ENCODE measurements around the gene NDUFAF3. TPM values are rescaled to one million over a fixed set of nuclear protein-coding genes. Genes with fewer than 3 reads are reported as not detected.

NDUFAF3 gene
- total RNA-seq, 1 experiment from 2014 or later = 36.8 TPM

- peaks cover 33% of the 10 kb centered on the region for H3K36me3 Mint-ChIP-seq
- ChIA-PET POLR2A (interaction anchor here (1.6 to 3.6 kb wide), 4 partner anchors 11 to 75 kb away, joined by 3 to 40 read pairs (median 8); partner anchors contain the start of genes IMPDH2, P4HTM and WDR6), CTCF (interaction anchor here (2.3 to 8.2 kb wide), 2 partner anchors 12 to 30 kb away, joined by 21 to 101 read pairs; partner anchors contain the start of genes P4HTM and WDR6)
- H3K27me3 Mint-ChIP-seq (ENCODE audit: low read depth) = no peaks in the 10 kb centered on the region
- no peaks in the 10 kb centered on the region for H3K9me3 Mint-ChIP-seq
- H3K4me3 Mint-ChIP-seq = peak overlapping the region; percentile 92
- peak overlapping the region; percentile 92 for H3K27ac Mint-ChIP-seq
- TF ChIP-seq HMGXB4 (CRISPR knock-in tag; IDR thresholded peaks at IDR 0.05) = no peak
- TF ChIP-seq NR1H2 (CRISPR knock-in tag; IDR thresholded peaks at IDR 0.05) = no peak
- TF ChIP-seq CBFB (CRISPR knock-in tag; IDR thresholded peaks at IDR 0.05; ENCODE audit: low read depth) = no peak
- TF ChIP-seq ETV6 (CRISPR knock-in tag; IDR thresholded peaks at IDR 0.05) = peak; percentile 14; the same call in 1 of the 2 replicates
- TF ChIP-seq ZNF512 (CRISPR knock-in tag; IDR thresholded peaks at IDR 0.05; ENCODE audit: borderline replicate concordance) = no peak
- TF ChIP-seq MYBL2 (CRISPR knock-in tag; IDR thresholded peaks at IDR 0.05) = peak; percentile 13; the same call in 1 of the 2 replicates
- TF ChIP-seq GABPB1 (CRISPR knock-in tag; IDR thresholded peaks at IDR 0.05) = no peak; the same call in 1 of the 2 replicates
- TF ChIP-seq KAT7 (CRISPR knock-in tag; IDR thresholded peaks at IDR 0.05; ENCODE audit: borderline replicate concordance) = 0 out of 2 replicates have a peak, but pooled peaks have one; percentile 4
- no peak for TF ChIP-seq ZNF416 (CRISPR knock-in tag; IDR thresholded peaks at IDR 0.05)
- TF ChIP-seq JUN (CRISPR knock-in tag; IDR thresholded peaks at IDR 0.05) = no peak
- DNase-seq (ENCODE audit: low spot score) (no peak), ATAC-seq (no peak)
- peaks cover 25% of the 10 kb centered on the region for H3K4me1 Mint-ChIP-seq
Observed at GRCh38 chr3:49018707-49019006, 3.3 kb upstream of the NDUFAF3 start.

- POLR2A ChIA-PET = interaction anchor here (1.2 to 4.3 kb wide), 6 partner anchors 9 to 357 kb away, joined by 3 to 81 read pairs (median 26); partner anchors contain the start of genes CELSR3, IMPDH2, IP6K2 and P4HTM
- no peaks in the 10 kb centered on the region for H3K9me3 Mint-ChIP-seq
- no peak for DNase-seq (ENCODE audit: low spot score)
Observed at GRCh38 chr3:49019941-49020329, 2.0 kb upstream of the NDUFAF3 start.

More at GRCh38 chr3:49019941-49020329, 2.0 kb upstream of the NDUFAF3 start:
- TF ChIP-seq ZNF425 (CRISPR knock-in tag; conservative IDR thresholded peaks at IDR 0.05) (no peak), PRDM15 (CRISPR knock-in tag; IDR thresholded peaks at IDR 0.05) (no peak), MXD4 (CRISPR knock-in tag; IDR thresholded peaks at IDR 0.05; ENCODE audit: borderline replicate concordance) (no peak)
- Mint-ChIP-seq H3K27me3 (ENCODE audit: low read depth) (no peaks in the 10 kb centered on the region), H3K4me3 (peak overlapping the region; percentile 92), H3K27ac (peak overlapping the region; percentile 89), H3K4me1 (peaks cover 28% of the 10 kb centered on the region), H3K36me3 (peaks cover 39% of the 10 kb centered on the region)
- no peak for ATAC-seq
- CTCF ChIA-PET = interaction anchor here (0.7 to 8.2 kb wide), 4 partner anchors 10 to 392 kb away, joined by 3 to 124 read pairs (median 52); partner anchors contain the start of genes P4HTM and WDR6
